ENCODE data around the gene TNRC6B.

TNRC6B gene

GRCh38 chr22:40348025-40348658 lies 170.4 kb downstream of the TNRC6B start:
- peak overlapping the region; percentile 96 for H3K4me3 ChIP-seq (ENCODE audit: low read depth, low read length)
- peak; percentile 85 for TF ChIP-seq CTCF (IDR thresholded peaks at IDR 0.05; ENCODE audit: borderline replicate concordance, insufficient read depth, low read depth, low read length)

GRCh38 chr22:40352763-40353162 lies 175.0 kb downstream of the TNRC6B start:
- H3K4me3 ChIP-seq (ENCODE audit: low read depth, low read length) = no peak overlapping the region
- TF ChIP-seq CTCF (IDR thresholded peaks at IDR 0.05; ENCODE audit: borderline replicate concordance, insufficient read depth, low read depth, low read length) = no peak

- no peak overlapping the region for H3K4me3 ChIP-seq (ENCODE audit: low read depth, low read length)
These were observed 183.4 kb downstream of the TNRC6B start for GRCh38 chr22:40361100-40361499.

GRCh38 chr22:40363059-40363458 lies 185.3 kb downstream of the TNRC6B start:
- no peak overlapping the region for H3K4me3 ChIP-seq (ENCODE audit: low read depth, low read length)
- no peak for TF ChIP-seq CTCF (IDR thresholded peaks at IDR 0.05; ENCODE audit: borderline replicate concordance, insufficient read depth, low read depth, low read length)

More at GRCh38 chr22:40361100-40361499, 183.4 kb downstream of the TNRC6B start:
- no peak for TF ChIP-seq CTCF (IDR thresholded peaks at IDR 0.05; ENCODE audit: borderline replicate concordance, insufficient read depth, low read depth, low read length)

- no peak for TF ChIP-seq CTCF (IDR thresholded peaks at IDR 0.05; ENCODE audit: borderline replicate concordance, insufficient read depth, low read depth, low read length)
These were observed 186.7 kb downstream of the TNRC6B start for GRCh38 chr22:40364431-40364830.

GRCh38 chr22:40366068-40366467 lies 188.3 kb downstream of the TNRC6B start:
- TF ChIP-seq CTCF (IDR thresholded peaks at IDR 0.05; ENCODE audit: borderline replicate concordance, insufficient read depth, low read depth, low read length) = no peak
- no peak overlapping the region for H3K4me3 ChIP-seq (ENCODE audit: low read depth, low read length)

More at GRCh38 chr22:40364431-40364830, 186.7 kb downstream of the TNRC6B start:
- no peak overlapping the region for H3K4me3 ChIP-seq (ENCODE audit: low read depth, low read length)

GRCh38 chr22:40367342-40367741 lies 189.6 kb downstream of the TNRC6B start:
- TF ChIP-seq CTCF (IDR thresholded peaks at IDR 0.05; ENCODE audit: borderline replicate concordance, insufficient read depth, low read depth, low read length) = no peak
- H3K4me3 ChIP-seq (ENCODE audit: low read depth, low read length) = no peak overlapping the region
